Measurements from ENCODE around the gene NSF. TPM values are rescaled to one million over a fixed set of nuclear protein-coding genes. Genes with fewer than 3 reads are reported as not detected.

The NSF gene
- total and polyA plus RNA-seq, 10 of the 15 experiments (the other 5 are each of a cell fraction or from before 2014, with no cell fraction given) = 6.8 to 25.6 (median 16.8) TPM

DNA sequence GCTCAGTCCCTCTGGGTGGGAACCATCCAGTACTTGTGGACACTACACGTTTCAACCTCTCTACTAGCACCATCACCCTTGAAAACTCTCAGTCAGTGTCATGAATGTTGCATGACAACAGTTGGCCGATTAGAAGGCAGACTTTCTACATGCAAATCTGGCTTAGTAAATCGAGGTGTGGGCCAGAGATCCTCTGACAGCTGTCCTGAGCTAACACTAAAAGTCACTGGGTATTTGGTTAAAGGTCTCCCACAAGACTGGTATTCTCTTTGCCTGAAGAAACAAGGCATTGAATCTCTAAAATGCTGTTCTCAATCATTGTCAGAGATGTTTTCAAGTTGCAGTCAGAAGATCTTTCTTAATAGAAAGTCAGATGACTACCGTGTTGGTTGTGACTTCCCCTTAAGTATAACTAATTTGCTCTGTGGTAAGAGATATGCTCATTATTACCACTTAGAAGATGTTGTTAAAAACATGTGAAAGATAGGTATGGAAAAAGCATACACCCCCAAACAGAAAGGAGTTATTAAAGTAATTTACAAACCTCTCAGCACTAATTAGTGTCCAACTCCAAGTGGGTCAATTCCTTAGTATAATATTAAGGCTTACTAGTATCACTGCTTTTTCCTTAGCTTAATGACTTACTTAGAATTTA lies 165.7 kb downstream of the NSF start (continued):
- TF ChIP-seq E2F4 (IDR thresholded peaks at IDR 0.05; ENCODE audit: low read depth, low read length) (no peak), E2F8 (IDR thresholded peaks at IDR 0.05; ENCODE audit: low read depth, partially characterized antibody) (no peak), SUZ12 (IDR thresholded peaks at IDR 0.05; ENCODE audit: unreplicated experiment) (no peak), RAD51 (IDR thresholded peaks at IDR 0.05) (peak; percentile 37; the same call in 1 of the 2 replicates), GATAD2B (conservative IDR thresholded peaks at IDR 0.05; ENCODE audit: low read depth) (no peak), MYB (IDR thresholded peaks at IDR 0.05; ENCODE audit: borderline replicate concordance, low read depth, low read length) (no peak), RUNX3 (IDR thresholded peaks at IDR 0.05; ENCODE audit: low read length) (no peak), ZZZ3 (IDR thresholded peaks at IDR 0.05; ENCODE audit: control insufficient read depth, insufficient read length, low read depth) (no peak), KDM1A (IDR thresholded peaks at IDR 0.05; ENCODE audit: borderline replicate concordance) (no peak), CREB1 (IDR thresholded peaks at IDR 0.05; ENCODE audit: low read depth) (no peak), NR2C2 (IDR thresholded peaks at IDR 0.05; ENCODE audit: borderline replicate concordance, control insufficient read depth, insufficient read length, low read depth) (no peak), FOS (IDR thresholded peaks at IDR 0.05; ENCODE audit: borderline replicate concordance, extremely low read depth, insufficient read length) (no peak), HDGF (IDR thresholded peaks at IDR 0.05) (no peak), POLR2AphosphoS5 (IDR thresholded peaks at IDR 0.05; ENCODE audit: low read length) (no peak), ZBTB33 (IDR thresholded peaks at IDR 0.05) (no peak), TBL1XR1 (IDR thresholded peaks at IDR 0.05; ENCODE audit: low read depth, low read length) (no peak)
- TF ChIP-seq, protein P1, sequence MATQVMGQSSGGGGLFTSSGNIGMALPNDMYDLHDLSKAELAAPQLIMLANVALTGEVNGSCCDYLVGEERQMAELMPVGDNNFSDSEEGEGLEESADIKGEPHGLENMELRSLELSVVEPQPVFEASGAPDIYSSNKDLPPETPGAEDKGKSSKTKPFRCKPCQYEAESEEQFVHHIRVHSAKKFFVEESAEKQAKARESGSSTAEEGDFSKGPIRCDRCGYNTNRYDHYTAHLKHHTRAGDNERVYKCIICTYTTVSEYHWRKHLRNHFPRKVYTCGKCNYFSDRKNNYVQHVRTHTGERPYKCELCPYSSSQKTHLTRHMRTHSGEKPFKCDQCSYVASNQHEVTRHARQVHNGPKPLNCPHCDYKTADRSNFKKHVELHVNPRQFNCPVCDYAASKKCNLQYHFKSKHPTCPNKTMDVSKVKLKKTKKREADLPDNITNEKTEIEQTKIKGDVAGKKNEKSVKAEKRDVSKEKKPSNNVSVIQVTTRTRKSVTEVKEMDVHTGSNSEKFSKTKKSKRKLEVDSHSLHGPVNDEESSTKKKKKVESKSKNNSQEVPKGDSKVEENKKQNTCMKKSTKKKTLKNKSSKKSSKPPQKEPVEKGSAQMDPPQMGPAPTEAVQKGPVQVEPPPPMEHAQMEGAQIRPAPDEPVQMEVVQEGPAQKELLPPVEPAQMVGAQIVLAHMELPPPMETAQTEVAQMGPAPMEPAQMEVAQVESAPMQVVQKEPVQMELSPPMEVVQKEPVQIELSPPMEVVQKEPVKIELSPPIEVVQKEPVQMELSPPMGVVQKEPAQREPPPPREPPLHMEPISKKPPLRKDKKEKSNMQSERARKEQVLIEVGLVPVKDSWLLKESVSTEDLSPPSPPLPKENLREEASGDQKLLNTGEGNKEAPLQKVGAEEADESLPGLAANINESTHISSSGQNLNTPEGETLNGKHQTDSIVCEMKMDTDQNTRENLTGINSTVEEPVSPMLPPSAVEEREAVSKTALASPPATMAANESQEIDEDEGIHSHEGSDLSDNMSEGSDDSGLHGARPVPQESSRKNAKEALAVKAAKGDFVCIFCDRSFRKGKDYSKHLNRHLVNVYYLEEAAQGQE (IDR thresholded peaks at IDR 0.05; ENCODE audit: low read depth, low read length) = no peak

All from GM12878 (cell line).